CD4-positive, alpha-beta T cell treated with Interleukin-21 for 1 hour (primary cell): ENCODE results near the gene GABPB2.

Source experiments
- DNase-seq: peaks from one replicate; pipeline ENCODE4 v3.0.0-alpha.2; 2020

Gene GABPB2

GRCh38 chr1:151133018-151133806 lies 62.7 kb downstream of the GABPB2 start:
- DNase-seq = no peak

GRCh38 chr1:151134396-151134795 lies 63.8 kb downstream of the GABPB2 start:
- DNase-seq = no peak

- no peak for DNase-seq
These were observed 64.4 kb downstream of the GABPB2 start for GRCh38 chr1:151134991-151135390.

GRCh38 chr1:151135433-151136385 lies 65.1 kb downstream of the GABPB2 start:
- DNase-seq = no peak

- DNase-seq = no peak
These were observed 67.2 kb downstream of the GABPB2 start for GRCh38 chr1:151137789-151138188.

GRCh38 chr1:151142411-151143056 lies 72.0 kb downstream of the GABPB2 start:
- DNase-seq = no peak

GRCh38 chr1:151143057-151143435 lies 72.5 kb downstream of the GABPB2 start:
- no peak for DNase-seq

- DNase-seq = no peak
These were observed 73.4 kb downstream of the GABPB2 start for GRCh38 chr1:151143986-151144385.

GRCh38 chr1:151144474-151145303 lies 74.1 kb downstream of the GABPB2 start:
- DNase-seq = no peak

GRCh38 chr1:151145304-151146071 lies 74.9 kb downstream of the GABPB2 start:
- no peak for DNase-seq

- no peak for DNase-seq
These were observed 75.5 kb downstream of the GABPB2 start for GRCh38 chr1:151146072-151146411.

- DNase-seq = peak; percentile 88
These were observed 76.0 kb downstream of the GABPB2 start, which contains the start of gene SEMA6C for GRCh38 chr1:151146412-151147131. SEMA6C (minus strand) TSS chr1:151146631; CDS start chr1:151142621, 4,010 bp downstream.

GRCh38 chr1:151147132-151147503 lies 76.6 kb downstream of the GABPB2 start:
- DNase-seq = no peak

- no peak for DNase-seq
These were observed 77.1 kb downstream of the GABPB2 start for GRCh38 chr1:151147665-151148064.

- DNase-seq = peak; percentile 76
These were observed 85.9 kb downstream of the GABPB2 start, which contains the start of gene TNFAIP8L2 for GRCh38 chr1:151156515-151156819. TNFAIP8L2 (plus strand) TSS chr1:151156649; CDS start chr1:151158698, 2,049 bp downstream.

- peak; percentile 69 for DNase-seq
These were observed 86.5 kb downstream of the GABPB2 start for GRCh38 chr1:151157067-151157531.

- DNase-seq = no peak
These were observed 87.8 kb downstream of the GABPB2 start for GRCh38 chr1:151158326-151158725.

GRCh38 chr1:151158751-151159251 lies 88.2 kb downstream of the GABPB2 start:
- DNase-seq = no peak

GRCh38 chr1:151159373-151159772 lies 88.8 kb downstream of the GABPB2 start:
- DNase-seq = no peak

GRCh38 chr1:151164732-151165280 lies 94.2 kb downstream of the GABPB2 start:
- DNase-seq = no peak
